ENCODE measurements around the gene CFAP92.

DNA sequence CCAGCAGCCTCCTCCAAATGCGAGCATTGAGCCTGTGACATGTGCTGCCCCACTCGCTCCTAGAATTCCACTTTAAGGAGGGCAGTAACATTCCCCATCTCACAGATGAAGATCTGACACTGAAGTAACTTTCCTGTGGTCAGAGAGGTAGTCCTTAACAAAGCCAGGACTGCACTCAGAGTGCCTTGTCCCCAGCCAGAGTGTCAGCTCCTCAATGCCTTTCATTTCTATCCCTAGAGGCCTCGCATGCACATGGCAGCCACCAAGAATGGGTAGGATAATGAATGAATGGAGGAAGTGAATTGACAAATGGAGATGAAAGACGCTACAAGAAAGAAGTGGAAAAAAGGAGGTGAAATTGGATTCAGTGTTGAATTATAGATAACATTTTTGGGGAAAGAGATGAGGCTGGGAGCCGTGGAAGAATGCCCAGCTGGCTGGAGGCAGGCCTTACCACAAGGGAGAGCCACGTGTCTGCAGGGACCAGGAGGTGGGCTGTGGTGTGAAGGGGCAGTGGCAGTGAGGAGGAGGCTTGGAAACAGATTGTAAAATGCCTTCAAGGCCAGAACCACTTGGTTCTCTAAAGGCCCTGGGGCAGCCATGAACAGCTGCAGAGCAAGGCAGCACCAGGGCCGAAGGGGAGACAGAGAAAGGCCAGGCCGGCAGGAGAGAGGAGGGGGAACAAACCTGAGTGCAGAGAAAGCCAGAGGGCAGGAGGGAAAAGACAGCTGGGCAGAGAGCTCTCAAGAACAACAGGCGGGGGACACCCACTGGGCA lies 10.4 kb downstream of the CFAP92 start:
- TF ChIP-seq, protein P1, sequence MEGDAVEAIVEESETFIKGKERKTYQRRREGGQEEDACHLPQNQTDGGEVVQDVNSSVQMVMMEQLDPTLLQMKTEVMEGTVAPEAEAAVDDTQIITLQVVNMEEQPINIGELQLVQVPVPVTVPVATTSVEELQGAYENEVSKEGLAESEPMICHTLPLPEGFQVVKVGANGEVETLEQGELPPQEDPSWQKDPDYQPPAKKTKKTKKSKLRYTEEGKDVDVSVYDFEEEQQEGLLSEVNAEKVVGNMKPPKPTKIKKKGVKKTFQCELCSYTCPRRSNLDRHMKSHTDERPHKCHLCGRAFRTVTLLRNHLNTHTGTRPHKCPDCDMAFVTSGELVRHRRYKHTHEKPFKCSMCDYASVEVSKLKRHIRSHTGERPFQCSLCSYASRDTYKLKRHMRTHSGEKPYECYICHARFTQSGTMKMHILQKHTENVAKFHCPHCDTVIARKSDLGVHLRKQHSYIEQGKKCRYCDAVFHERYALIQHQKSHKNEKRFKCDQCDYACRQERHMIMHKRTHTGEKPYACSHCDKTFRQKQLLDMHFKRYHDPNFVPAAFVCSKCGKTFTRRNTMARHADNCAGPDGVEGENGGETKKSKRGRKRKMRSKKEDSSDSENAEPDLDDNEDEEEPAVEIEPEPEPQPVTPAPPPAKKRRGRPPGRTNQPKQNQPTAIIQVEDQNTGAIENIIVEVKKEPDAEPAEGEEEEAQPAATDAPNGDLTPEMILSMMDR (IDR thresholded peaks at IDR 0.05): no peak
- TF ChIP-seq POLR2AphosphoS5 (IDR thresholded peaks at IDR 0.05; ENCODE audit: low read depth, low read length): no peak
- no peak for TF ChIP-seq SIN3A (IDR thresholded peaks at IDR 0.05; ENCODE audit: borderline replicate concordance, insufficient read depth, low read depth, low read length)
- no peak for TF ChIP-seq TCF7L2 (IDR thresholded peaks at IDR 0.05; ENCODE audit: low read depth, low read length)
- TF ChIP-seq, protein P2, sequence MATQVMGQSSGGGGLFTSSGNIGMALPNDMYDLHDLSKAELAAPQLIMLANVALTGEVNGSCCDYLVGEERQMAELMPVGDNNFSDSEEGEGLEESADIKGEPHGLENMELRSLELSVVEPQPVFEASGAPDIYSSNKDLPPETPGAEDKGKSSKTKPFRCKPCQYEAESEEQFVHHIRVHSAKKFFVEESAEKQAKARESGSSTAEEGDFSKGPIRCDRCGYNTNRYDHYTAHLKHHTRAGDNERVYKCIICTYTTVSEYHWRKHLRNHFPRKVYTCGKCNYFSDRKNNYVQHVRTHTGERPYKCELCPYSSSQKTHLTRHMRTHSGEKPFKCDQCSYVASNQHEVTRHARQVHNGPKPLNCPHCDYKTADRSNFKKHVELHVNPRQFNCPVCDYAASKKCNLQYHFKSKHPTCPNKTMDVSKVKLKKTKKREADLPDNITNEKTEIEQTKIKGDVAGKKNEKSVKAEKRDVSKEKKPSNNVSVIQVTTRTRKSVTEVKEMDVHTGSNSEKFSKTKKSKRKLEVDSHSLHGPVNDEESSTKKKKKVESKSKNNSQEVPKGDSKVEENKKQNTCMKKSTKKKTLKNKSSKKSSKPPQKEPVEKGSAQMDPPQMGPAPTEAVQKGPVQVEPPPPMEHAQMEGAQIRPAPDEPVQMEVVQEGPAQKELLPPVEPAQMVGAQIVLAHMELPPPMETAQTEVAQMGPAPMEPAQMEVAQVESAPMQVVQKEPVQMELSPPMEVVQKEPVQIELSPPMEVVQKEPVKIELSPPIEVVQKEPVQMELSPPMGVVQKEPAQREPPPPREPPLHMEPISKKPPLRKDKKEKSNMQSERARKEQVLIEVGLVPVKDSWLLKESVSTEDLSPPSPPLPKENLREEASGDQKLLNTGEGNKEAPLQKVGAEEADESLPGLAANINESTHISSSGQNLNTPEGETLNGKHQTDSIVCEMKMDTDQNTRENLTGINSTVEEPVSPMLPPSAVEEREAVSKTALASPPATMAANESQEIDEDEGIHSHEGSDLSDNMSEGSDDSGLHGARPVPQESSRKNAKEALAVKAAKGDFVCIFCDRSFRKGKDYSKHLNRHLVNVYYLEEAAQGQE (IDR thresholded peaks at IDR 0.05; ENCODE audit: insufficient read depth in 1 of 2, low read depth in 2 of 2, low read length in 1 of 2): no peak

Measured in Panc1 (cell line).